ENCODE data around the gene LAMA4.

The LAMA4 gene

GRCh38 chr6:112193117-112193516, 61.2 kb downstream of the LAMA4 start:
- no peak for DNase-seq (ENCODE audit: low read depth)

- no peak for DNase-seq (ENCODE audit: low read depth)
These were observed 62.8 kb downstream of the LAMA4 start for GRCh38 chr6:112191509-112192020.

- no peak for DNase-seq (ENCODE audit: low read depth)
These were observed 64.2 kb downstream of the LAMA4 start for GRCh38 chr6:112190164-112190563.

GRCh38 chr6:112189494-112189893, 64.9 kb downstream of the LAMA4 start:
- no peak for DNase-seq (ENCODE audit: low read depth)

- DNase-seq (ENCODE audit: low read depth) = no peak
These were observed 65.5 kb downstream of the LAMA4 start for GRCh38 chr6:112188906-112189305.

- no peak for DNase-seq (ENCODE audit: low read depth)
These were observed 66.6 kb downstream of the LAMA4 start for GRCh38 chr6:112187736-112188135.

GRCh38 chr6:112184951-112185350, 69.4 kb downstream of the LAMA4 start:
- DNase-seq (ENCODE audit: low read depth) = no peak

- DNase-seq (ENCODE audit: low read depth) = no peak
These were observed 71.1 kb downstream of the LAMA4 start for GRCh38 chr6:112183271-112183671.

- DNase-seq (ENCODE audit: low read depth) = no peak
These were observed 73.2 kb downstream of the LAMA4 start for GRCh38 chr6:112181130-112181529.

- no peak for DNase-seq (ENCODE audit: low read depth)
These were observed 74.1 kb downstream of the LAMA4 start for GRCh38 chr6:112180095-112180820.

GRCh38 chr6:112179631-112180030, 74.7 kb downstream of the LAMA4 start:
- DNase-seq (ENCODE audit: low read depth) = no peak

GRCh38 chr6:112178846-112179245, 75.5 kb downstream of the LAMA4 start:
- no peak for DNase-seq (ENCODE audit: low read depth)

GRCh38 chr6:112177092-112177491, 77.3 kb downstream of the LAMA4 start:
- DNase-seq (ENCODE audit: low read depth) = no peak

- DNase-seq (ENCODE audit: low read depth) = no peak
These were observed 78.2 kb downstream of the LAMA4 start for GRCh38 chr6:112176175-112176574.

- no peak for DNase-seq (ENCODE audit: low read depth)
These were observed 81.1 kb downstream of the LAMA4 start for GRCh38 chr6:112173221-112173804.

GRCh38 chr6:112172540-112172939, 81.8 kb downstream of the LAMA4 start:
- no peak for DNase-seq (ENCODE audit: low read depth)

GRCh38 chr6:112169541-112169940, 84.8 kb downstream of the LAMA4 start:
- no peak for DNase-seq (ENCODE audit: low read depth)

GRCh38 chr6:112163295-112164257, 90.8 kb downstream of the LAMA4 start:
- DNase-seq (ENCODE audit: low read depth) = peak; percentile 60

- DNase-seq (ENCODE audit: low read depth) = no peak
These were observed 93.6 kb downstream of the LAMA4 start for GRCh38 chr6:112160745-112161144.

GRCh38 chr6:112156668-112157067, 97.7 kb downstream of the LAMA4 start:
- no peak for DNase-seq (ENCODE audit: low read depth)

GRCh38 chr6:112155886-112156285, 98.5 kb downstream of the LAMA4 start:
- no peak for DNase-seq (ENCODE audit: low read depth)

GRCh38 chr6:112154711-112155110, 99.7 kb downstream of the LAMA4 start:
- DNase-seq (ENCODE audit: low read depth) = no peak
